Neural cell (in vitro differentiated cells): ENCODE results near the gene HOXA3. TPM values are rescaled to one million over a fixed set of nuclear protein-coding genes. Genes with fewer than 3 reads are reported as not detected.

Experiments
- H2AFZ ChIP-seq: fragments of 200-600, 300-800 bp; sonication (generic), shearing (Covaris generic); 2 replicates; pipeline ENCODE4 v1.6.0; 2014; ENCODE audit warnings: low read depth, mild to moderate bottlenecking, antibody characterized with exemption, low read length, moderate library complexity
- H3F3A ChIP-seq: fragments of 200-600 bp; shearing (Covaris generic); 2 replicates; pipeline ENCODE4 v1.6.1; 2016; ENCODE audit warnings: mild to moderate bottlenecking, moderate library complexity, mixed read lengths, antibody characterized with exemption, low read length; ENCODE audit not compliant: insufficient read depth, poor library complexity, severe bottlenecking
- H3K27ac ChIP-seq: fragments of 200-600, 300-800 bp; sonication (generic), shearing (Covaris generic); 2 replicates; pipeline ENCODE4 v1.5.1; 2014; ENCODE audit warnings: mild to moderate bottlenecking, low read length, moderate library complexity
- H3K27me3 ChIP-seq: fragments of 300-800, 200-600 bp; sonication (generic), shearing (Covaris generic); 2 replicates; pipeline ENCODE4 v1.6.0; 2014; ENCODE audit warnings: mild to moderate bottlenecking, low read depth, low read length, moderate library complexity; ENCODE audit not compliant: insufficient read depth
- H3K36me3 ChIP-seq: fragments of 300-800, 200-600 bp; sonication (generic), shearing (Covaris generic); 2 replicates; pipeline ENCODE4 v1.5.1; 2014; ENCODE audit warnings: mild to moderate bottlenecking, antibody characterized with exemption, low read length, moderate library complexity; ENCODE audit not compliant: insufficient read depth
- H3K4me2 ChIP-seq: fragments of 300-800, 200-600 bp; sonication (generic), shearing (Covaris generic); 2 replicates; pipeline ENCODE4 v1.6.0; 2014; ENCODE audit warnings: mild to moderate bottlenecking, low read length
- H3K4me3 ChIP-seq: fragments of 300-800, 200-600 bp; sonication (generic), shearing (Covaris generic); 2 replicates; pipeline ENCODE4 v1.5.1; 2014; ENCODE audit warnings: mild to moderate bottlenecking, low read length, moderate library complexity
- H3K79me2 ChIP-seq: fragments of 200-600 bp; shearing (Covaris generic); replicated peaks from 2 replicates; pipeline ENCODE4 v1.6.0; 2014; ENCODE audit warnings: mild to moderate bottlenecking, low read length, moderate library complexity; ENCODE audit not compliant: insufficient read depth
- H3K9ac ChIP-seq: fragments of 300-800, 200-600 bp; sonication (generic), shearing (Covaris generic); 2 replicates; pipeline ENCODE4 v1.6.1; 2016; ENCODE audit warnings: mild to moderate bottlenecking, low read length, mixed read lengths
- H3K9me2 ChIP-seq: fragments of 200-600 bp; shearing (Covaris generic); 2 replicates; pipeline ENCODE4 v1.6.1; 2016; ENCODE audit warnings: mild to moderate bottlenecking, low read length, mixed read lengths; ENCODE audit not compliant: insufficient read depth
- H3K9me3 ChIP-seq: fragments of 200-600, 300-800 bp; sonication (generic), shearing (Covaris generic); 2 replicates; pipeline ENCODE4 v1.6.1; 2016; ENCODE audit warnings: mild to moderate bottlenecking, mixed run types, low read length, moderate library complexity, mixed read lengths
- H4K20me1 ChIP-seq: fragments of 200-600 bp; shearing (Covaris generic); 2 replicates; pipeline ENCODE4 v1.6.1; 2016; ENCODE audit warnings: mild to moderate bottlenecking, mixed run types; ENCODE audit not compliant: insufficient read depth
- CTCF ChIP-seq: fragments of 450-650 bp; IDR thresholded peaks from 2 replicates; pipeline ENCODE4 v1.5.1; 2014; ENCODE audit warnings: antibody characterized with exemption, mild to moderate bottlenecking, moderate library complexity; ENCODE audit not compliant: poor library complexity, severe bottlenecking
- EP300 ChIP-seq: fragments of 450-650 bp; conservative IDR thresholded peaks from 2 replicates; pipeline ENCODE4 v1.6.1; 2014; ENCODE audit warnings: antibody characterized with exemption, mild to moderate bottlenecking, moderate library complexity; ENCODE audit not compliant: poor library complexity, severe bottlenecking
- EZH2 ChIP-seq: fragments of 200-600, 300-800 bp; shearing (Covaris generic), sonication (generic); IDR thresholded peaks from 2 replicates; pipeline ENCODE4 v1.6.1; 2014; ENCODE audit warnings: antibody characterized with exemption, low read length, borderline replicate concordance, mild to moderate bottlenecking; ENCODE audit not compliant: insufficient read depth, poor library complexity, severe bottlenecking
- MXI1 ChIP-seq: fragments of 450-650 bp; conservative IDR thresholded peaks from 2 replicates; pipeline ENCODE4 v1.6.1; 2014; ENCODE audit warnings: antibody characterized with exemption, mild to moderate bottlenecking; ENCODE audit not compliant: poor library complexity, severe bottlenecking
- POLR2AphosphoS5 ChIP-seq: IDR thresholded peaks from 2 replicates; pipeline ENCODE4 v1.6.1; 2012
- RAD21 ChIP-seq: fragments of 450-650 bp; conservative IDR thresholded peaks from 2 replicates; pipeline ENCODE4 v1.6.1; 2014; ENCODE audit warnings: antibody characterized with exemption, mild to moderate bottlenecking, moderate library complexity
- REST ChIP-seq: IDR thresholded peaks from 2 replicates; pipeline ENCODE4 v1.6.1; 2012; ENCODE audit warnings: borderline replicate concordance
- SMC3 ChIP-seq: fragments of 450-650 bp; conservative IDR thresholded peaks from 2 replicates; pipeline ENCODE4 v1.6.1; 2014; ENCODE audit warnings: antibody characterized with exemption, mild to moderate bottlenecking, moderate library complexity; ENCODE audit not compliant: poor library complexity
- TAF1 ChIP-seq: IDR thresholded peaks from 2 replicates; pipeline ENCODE4 v1.6.1; 2012; ENCODE audit warnings: low read depth
- polyA plus RNA-seq: library from polyadenylated mRNA; depleted of rRNA; stranded (reverse); fragments of >200 nt; gene quantifications from 2 replicates; pipeline ENCODE4 v1.2.3, GENCODE V29; 2014

HOXA3 gene
- polyA plus RNA-seq, 1 donor from 2014 or later: not detected

- Histone ChIP-seq H3K27ac (no peak overlapping the region), H3K79me2 (no peaks in the 10 kb centered on the region), H3K4me2 (no peak overlapping the region), H3K27me3 (peaks cover 100% of the 10 kb centered on the region), H3K9me2 (no peaks in the 10 kb centered on the region), H4K20me1 (no peaks in the 10 kb centered on the region), H3K36me3 (no peaks in the 10 kb centered on the region), H3K4me3 (no peak overlapping the region), H2AFZ (no peak overlapping the region), H3K9ac (no peak overlapping the region), H3F3A (no peaks in the 10 kb centered on the region), H3K9me3 (no peaks in the 10 kb centered on the region)
- TF ChIP-seq EZH2 (no peak), MXI1 (no peak), CTCF (no peak), SMC3 (no peak), REST (no peak), POLR2AphosphoS5 (no peak), EP300 (no peak), RAD21 (no peak), TAF1 (no peak)
These were observed 40.4 kb upstream of the HOXA3 start for GRCh38 chr7:27192546-27193334.

- Histone ChIP-seq H3K4me3 (no peak overlapping the region), H3K79me2 (no peaks in the 10 kb centered on the region), H3K27me3 (peaks cover 100% of the 10 kb centered on the region), H3K9ac (no peak overlapping the region), H4K20me1 (no peaks in the 10 kb centered on the region), H3K9me3 (no peaks in the 10 kb centered on the region), H3F3A (no peaks in the 10 kb centered on the region), H3K27ac (no peak overlapping the region), H3K36me3 (no peaks in the 10 kb centered on the region), H3K4me2 (no peak overlapping the region), H2AFZ (no peak overlapping the region), H3K9me2 (no peaks in the 10 kb centered on the region)
- TF ChIP-seq RAD21 (no peak), EP300 (no peak), REST (no peak)
These were observed 39.6 kb upstream of the HOXA3 start for GRCh38 chr7:27191833-27192545.
